Measurements from ENCODE around the gene PMFBP1. TPM values are rescaled to one million over a fixed set of nuclear protein-coding genes. Genes with fewer than 3 reads are reported as not detected.

The PMFBP1 gene
- total RNA-seq, 1 donor from 2014 or later = 1.2 TPM

DNA sequence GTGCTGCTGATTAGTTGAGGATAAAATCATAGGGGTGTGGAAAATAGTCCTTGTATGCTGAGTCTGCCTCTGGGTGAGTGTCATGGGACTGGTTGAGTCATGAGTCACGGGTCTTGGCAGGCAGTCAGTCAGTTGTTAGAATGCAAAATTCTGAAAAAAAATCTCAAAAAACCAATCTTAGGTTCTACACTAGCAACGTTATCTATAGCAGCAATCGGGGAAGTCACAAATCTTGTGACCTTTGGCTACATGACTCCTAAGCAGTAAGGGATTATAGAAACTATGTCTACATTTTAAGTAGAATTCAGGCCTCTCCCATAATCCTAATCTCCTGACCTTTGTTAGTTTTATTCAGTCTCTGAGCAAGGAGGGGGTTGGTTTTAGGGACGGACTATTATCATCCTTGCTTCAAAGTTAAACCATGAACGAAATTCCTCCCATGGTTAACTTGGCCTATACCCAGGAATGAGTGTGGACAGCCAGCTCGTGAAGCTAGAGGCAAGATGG, 18.0 kb upstream of the PMFBP1 start:
- Mint-ChIP-seq H3K4me3 (ENCODE audit: unreplicated experiment) (no peak overlapping the region), H3K27ac (ENCODE audit: unreplicated experiment) (peak overlapping the region; percentile 68), H3K36me3 (ENCODE audit: low read depth, unreplicated experiment) (peaks cover 2% of the 10 kb centered on the region), H3K4me1 (ENCODE audit: low read depth, unreplicated experiment) (peaks cover 3% of the 10 kb centered on the region), H3K9me3 (ENCODE audit: unreplicated experiment) (peaks cover 10% of the 10 kb centered on the region), H3K27me3 (ENCODE audit: low read depth, unreplicated experiment) (no peaks in the 10 kb centered on the region)
- H2AFZ ChIP-seq (ENCODE audit: low read depth, low read length) = no peak overlapping the region
- DNase-seq (ENCODE audit: low read depth) (peak; percentile 70), FAIRE-seq (no peak)
- H3K4me3 ChIP-seq (ENCODE audit: insufficient read depth, low read depth, low read length) = no peak overlapping the region
- H3K36me3 ChIP-seq (ENCODE audit: insufficient read depth, low read length) = no peaks in the 10 kb centered on the region
- no peaks in the 10 kb centered on the region for H4K20me1 ChIP-seq (ENCODE audit: insufficient read depth, low read length)
- peak overlapping the region; percentile 19 for H3K27ac ChIP-seq (ENCODE audit: low read depth, low read length)
- H3K4me2 ChIP-seq (ENCODE audit: low read length) = no peak overlapping the region
- H3K79me2 ChIP-seq (ENCODE audit: insufficient read depth, low read length) = no peaks in the 10 kb centered on the region
- peaks cover 2% of the 10 kb centered on the region for H3K9me3 ChIP-seq (ENCODE audit: insufficient read depth, low read depth, low read length)
- no peak overlapping the region for H3K9ac ChIP-seq (ENCODE audit: low read length)
- H3K4me1 ChIP-seq (ENCODE audit: insufficient read depth, low read length) = no peaks in the 10 kb centered on the region
- TF ChIP-seq CTCF (IDR thresholded peaks at IDR 0.05; ENCODE audit: insufficient read depth, low read depth, low read length) (no peak), EZH2 (IDR thresholded peaks at IDR 0.05; ENCODE audit: insufficient read depth, low read length) (no peak)
- no peaks in the 10 kb centered on the region for H3K27me3 ChIP-seq (ENCODE audit: insufficient read depth, low read length)

DNA sequence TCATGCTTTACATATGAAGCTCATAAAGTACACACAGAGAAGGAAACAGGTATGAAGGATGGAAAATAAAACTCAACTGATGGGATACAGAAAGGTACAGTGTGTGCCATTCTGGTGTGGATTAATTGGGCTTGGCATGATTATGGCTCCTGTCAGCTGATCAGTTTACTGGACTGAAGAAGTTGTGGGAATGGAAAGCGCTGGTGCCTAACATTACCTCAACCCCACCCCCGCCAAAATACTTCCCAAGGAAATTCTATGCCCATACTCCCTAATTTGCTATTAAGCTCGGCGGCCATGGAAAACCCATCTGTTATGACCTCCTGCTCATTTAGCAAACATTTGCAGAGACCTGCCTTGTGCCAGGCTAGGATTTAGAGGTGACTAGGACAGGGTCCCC, 16.6 kb upstream of the PMFBP1 start:
- H3K9me3 Mint-ChIP-seq (ENCODE audit: unreplicated experiment) = peaks cover 10% of the 10 kb centered on the region
- Histone ChIP-seq H3K9me3 (ENCODE audit: insufficient read depth, low read depth, low read length) (peaks cover 2% of the 10 kb centered on the region), H3K27ac (ENCODE audit: low read depth, low read length) (no peak overlapping the region), H2AFZ (ENCODE audit: low read depth, low read length) (no peak overlapping the region), H3K79me2 (ENCODE audit: insufficient read depth, low read length) (no peaks in the 10 kb centered on the region), H3K4me2 (ENCODE audit: low read length) (no peak overlapping the region), H3K9ac (ENCODE audit: low read length) (no peak overlapping the region), H3K36me3 (ENCODE audit: insufficient read depth, low read length) (no peaks in the 10 kb centered on the region), H3K27me3 (ENCODE audit: insufficient read depth, low read length) (no peaks in the 10 kb centered on the region), H4K20me1 (ENCODE audit: insufficient read depth, low read length) (no peaks in the 10 kb centered on the region), H3K4me1 (ENCODE audit: insufficient read depth, low read length) (no peaks in the 10 kb centered on the region), H3K4me3 (ENCODE audit: insufficient read depth, low read depth, low read length) (no peak overlapping the region)
- TF ChIP-seq EZH2 (IDR thresholded peaks at IDR 0.05; ENCODE audit: insufficient read depth, low read length) = no peak
- no peak for TF ChIP-seq CTCF (IDR thresholded peaks at IDR 0.05; ENCODE audit: insufficient read depth, low read depth, low read length)
- no peaks in the 10 kb centered on the region for H3K27me3 Mint-ChIP-seq (ENCODE audit: low read depth, unreplicated experiment)
- peaks cover 3% of the 10 kb centered on the region for H3K4me1 Mint-ChIP-seq (ENCODE audit: low read depth, unreplicated experiment)
- H3K36me3 Mint-ChIP-seq (ENCODE audit: low read depth, unreplicated experiment) = peaks cover 2% of the 10 kb centered on the region
- FAIRE-seq (no peak), DNase-seq (ENCODE audit: low read depth) (no peak)
- H3K4me3 Mint-ChIP-seq (ENCODE audit: unreplicated experiment) = no peak overlapping the region
- H3K27ac Mint-ChIP-seq (ENCODE audit: unreplicated experiment) = no peak overlapping the region

DNA sequence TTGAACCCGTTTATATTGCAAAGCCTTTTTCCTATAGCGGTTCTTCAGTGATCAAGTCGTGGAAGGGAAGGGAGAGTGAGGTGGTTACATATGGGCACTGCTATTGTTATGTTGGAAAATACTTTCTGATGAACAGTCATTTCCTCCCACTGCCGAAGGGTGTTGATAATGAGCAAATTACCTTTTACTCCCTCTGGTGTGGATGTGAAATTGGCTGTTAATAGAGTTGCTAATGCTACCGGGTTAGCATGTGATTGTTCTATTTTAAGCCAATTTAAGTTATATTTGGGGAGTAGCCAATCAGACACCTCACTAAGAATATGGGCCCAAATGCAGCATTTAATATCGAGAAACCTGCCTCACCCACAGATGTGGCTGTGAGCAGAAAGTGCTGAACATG, 15.6 kb upstream of the PMFBP1 start:
- no peak for DNase-seq (ENCODE audit: low read depth)
- Histone ChIP-seq H3K79me2 (ENCODE audit: insufficient read depth, low read length) (no peaks in the 10 kb centered on the region), H3K36me3 (ENCODE audit: insufficient read depth, low read length) (no peaks in the 10 kb centered on the region), H3K4me1 (ENCODE audit: insufficient read depth, low read length) (no peaks in the 10 kb centered on the region), H3K4me3 (ENCODE audit: insufficient read depth, low read depth, low read length) (no peak overlapping the region), H3K9me3 (ENCODE audit: insufficient read depth, low read depth, low read length) (peaks cover 2% of the 10 kb centered on the region), H4K20me1 (ENCODE audit: insufficient read depth, low read length) (no peaks in the 10 kb centered on the region), H3K4me2 (ENCODE audit: low read length) (no peak overlapping the region), H3K27ac (ENCODE audit: low read depth, low read length) (no peak overlapping the region), H2AFZ (ENCODE audit: low read depth, low read length) (no peak overlapping the region), H3K27me3 (ENCODE audit: insufficient read depth, low read length) (no peaks in the 10 kb centered on the region), H3K9ac (ENCODE audit: low read length) (no peak overlapping the region)
- peaks cover 10% of the 10 kb centered on the region for H3K9me3 Mint-ChIP-seq (ENCODE audit: unreplicated experiment)
- peaks cover 2% of the 10 kb centered on the region for H3K36me3 Mint-ChIP-seq (ENCODE audit: low read depth, unreplicated experiment)
- no peak overlapping the region for H3K4me3 Mint-ChIP-seq (ENCODE audit: unreplicated experiment)
- no peak for FAIRE-seq
- H3K4me1 Mint-ChIP-seq (ENCODE audit: low read depth, unreplicated experiment) = peaks cover 3% of the 10 kb centered on the region
- no peak overlapping the region for H3K27ac Mint-ChIP-seq (ENCODE audit: unreplicated experiment)
- TF ChIP-seq EZH2 (IDR thresholded peaks at IDR 0.05; ENCODE audit: insufficient read depth, low read length) (no peak), CTCF (IDR thresholded peaks at IDR 0.05; ENCODE audit: insufficient read depth, low read depth, low read length) (no peak)
- H3K27me3 Mint-ChIP-seq (ENCODE audit: low read depth, unreplicated experiment) = no peaks in the 10 kb centered on the region
